Transverse colon (tissue), 4 donors: Measurements from ENCODE around the gene LANCL1. TPM values are rescaled to one million over a fixed set of nuclear protein-coding genes. Genes with fewer than 3 reads are reported as not detected.

Source experiments
- DNase-seq: peaks from one replicate; pipeline ENCODE4 v3.0.0-alpha.2; 2019
- H3K27ac ChIP-seq, 4 donors: fragments of 200-600 bp; sonication (generic); 2 replicates each; pipeline ENCODE4 v1.5.1; 2016 to 2018; ENCODE audit warnings: inconsistent platforms in 4 of 4
- H3K27me3 ChIP-seq: fragments of 200-600 bp; sonication (generic); 2 replicates; pipeline ENCODE4 v1.5.1; 2017; ENCODE audit warnings: inconsistent platforms
- H3K36me3 ChIP-seq, 4 donors: fragments of 200-600 bp; sonication (generic); 2 replicates each; pipeline ENCODE4 v1.5.1; 2017 to 2019; ENCODE audit warnings: inconsistent platforms in 4 of 4
- H3K4me1 ChIP-seq, 4 donors: fragments of 200-600 bp; sonication (generic); 2 replicates each; pipeline ENCODE4 v1.5.1; 2017 to 2020; ENCODE audit warnings: inconsistent platforms in 4 of 4
- H3K4me3 ChIP-seq, 4 donors: fragments of 200-600 bp; sonication (generic); 1 replicate in 1 of 4; 2 replicates in 3 of 4; pipeline versions ENCODE4 v1.5.1 to v1.6.1; 2017 to 2019; ENCODE audit warnings: inconsistent platforms in 4 of 4
- H3K9me3 ChIP-seq, 2 donors: fragments of 200-600 bp; sonication (generic); 2 replicates each; pipeline ENCODE4 v1.5.1; 2017 to 2019; ENCODE audit warnings: inconsistent platforms in 2 of 2
- EP300 ChIP-seq: sonication (generic); formaldehyde crosslinking; IDR thresholded peaks from one replicate; pipeline ENCODE4 v1.6.1; 2017; ENCODE audit warnings: antibody characterized with exemption, low read depth
- POLR2A ChIP-seq: fragments of 450-650 bp; IDR thresholded peaks from one replicate; pipeline ENCODE4 v1.6.1; 2016; ENCODE audit warnings: antibody characterized with exemption, mild to moderate bottlenecking, moderate library complexity
- POLR2AphosphoS5 ChIP-seq, 3 donors: sonication (generic); formaldehyde crosslinking; IDR thresholded peaks; one replicate each; pipeline ENCODE4 v1.6.1; 2016; ENCODE audit warnings: antibody characterized with exemption in 3 of 3
- WGBS, 2 donors: methylation state at CpG; one replicate each; pipeline ENCODE4 v1.1.5; 2018; ENCODE audit warnings: low coverage in 1 of 2; 5-methylcytosine and 5-hydroxymethylcytosine counted together
- in situ Hi-C, 4 donors: fragments of 200-750 bp; cut with MboI; loops; one replicate each; pipeline versions ENCODE4 v1.15.0 to v1.15.1; 2017; ENCODE audit warnings: low sequenced_read_pairs in 3 of 4, low pct_ligation_motif_present in 1 of 4, low pct_unique_long_range_greater_than_20kb in 1 of 4
- intact Hi-C: fragments of 100-400 bp; cut with DNase I; formaldehyde crosslinking; loops from one replicate; pipeline ENCODE4 v1.15.1; 2023; ENCODE audit warnings: low total_unique reads
- total RNA-seq, 4 donors: library from RNA; depleted of rRNA; stranded (reverse); fragments of >200 nt; gene quantifications; one replicate each; pipeline ENCODE4 v1.1.0, GENCODE V29; 2016
- TF ChIP-seq, protein P1 (sequence below), 5 experiments: fragments of 200-600 bp in 3 of 5; fragments of 450-650 bp in 2 of 5; sonication (generic) in 3 of 5; IDR thresholded peaks; 1 replicate in 2 of 5; 2 replicates in 3 of 5; pipeline ENCODE4 v1.5.1; 2016 to 2017; ENCODE audit warnings: antibody characterized with exemption in 5 of 5, inconsistent platforms in 3 of 5, mild to moderate bottlenecking in 2 of 5, moderate library complexity in 1 of 5

The LANCL1 gene
- total RNA-seq, 4 donors from 2014 or later: 11.6 to 24.5 (median 17.4) TPM

DNA sequence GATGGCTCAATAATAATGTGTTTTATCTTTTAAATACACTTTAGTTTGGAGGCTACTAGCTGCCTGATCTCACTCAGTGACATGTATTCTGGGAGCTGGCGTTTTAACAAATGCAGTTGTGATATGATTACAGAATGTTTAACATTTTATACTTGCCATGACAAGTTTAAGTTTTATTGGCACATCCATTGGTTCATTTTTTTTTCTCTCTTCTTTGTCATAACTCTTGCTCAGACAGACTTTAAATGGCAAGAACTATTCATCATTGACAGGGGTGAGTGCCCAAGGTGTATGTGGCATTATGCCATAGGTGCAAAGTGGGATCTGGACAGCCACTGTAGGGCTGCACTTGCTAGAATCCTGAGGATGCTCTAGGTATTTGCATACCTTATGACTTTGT, 89.5 kb downstream of the LANCL1 start:
- 49 to 57% methylated on average over 1 of the region's 1 CpG for WGBS, 2 donors
- H3K4me1 ChIP-seq: no peaks in the 10 kb centered on the region
- DNase-seq: no peak
- peaks cover 0 to 4% of the 10 kb centered on the region in 2 donors for H3K9me3 ChIP-seq
- intact Hi-C loops (no loop called here), in situ Hi-C loops (no loop called here)
- H3K36me3 ChIP-seq: no peaks in the 10 kb centered on the region
- H3K27me3 ChIP-seq: no peaks in the 10 kb centered on the region
- H3K27ac ChIP-seq: no peak overlapping the region
- TF ChIP-seq, protein P1, sequence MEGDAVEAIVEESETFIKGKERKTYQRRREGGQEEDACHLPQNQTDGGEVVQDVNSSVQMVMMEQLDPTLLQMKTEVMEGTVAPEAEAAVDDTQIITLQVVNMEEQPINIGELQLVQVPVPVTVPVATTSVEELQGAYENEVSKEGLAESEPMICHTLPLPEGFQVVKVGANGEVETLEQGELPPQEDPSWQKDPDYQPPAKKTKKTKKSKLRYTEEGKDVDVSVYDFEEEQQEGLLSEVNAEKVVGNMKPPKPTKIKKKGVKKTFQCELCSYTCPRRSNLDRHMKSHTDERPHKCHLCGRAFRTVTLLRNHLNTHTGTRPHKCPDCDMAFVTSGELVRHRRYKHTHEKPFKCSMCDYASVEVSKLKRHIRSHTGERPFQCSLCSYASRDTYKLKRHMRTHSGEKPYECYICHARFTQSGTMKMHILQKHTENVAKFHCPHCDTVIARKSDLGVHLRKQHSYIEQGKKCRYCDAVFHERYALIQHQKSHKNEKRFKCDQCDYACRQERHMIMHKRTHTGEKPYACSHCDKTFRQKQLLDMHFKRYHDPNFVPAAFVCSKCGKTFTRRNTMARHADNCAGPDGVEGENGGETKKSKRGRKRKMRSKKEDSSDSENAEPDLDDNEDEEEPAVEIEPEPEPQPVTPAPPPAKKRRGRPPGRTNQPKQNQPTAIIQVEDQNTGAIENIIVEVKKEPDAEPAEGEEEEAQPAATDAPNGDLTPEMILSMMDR (IDR thresholded peaks at IDR 0.05): no peak
- TF ChIP-seq POLR2AphosphoS5 (IDR thresholded peaks at IDR 0.05) (no peak), EP300 (no peak), POLR2A (no peak)
- no peak overlapping the region for H3K4me3 ChIP-seq

Other genes starting within 250 kb of the LANCL1 start
- 1 to 10 TPM in 1 of 4 donors, under 1 TPM in 1, not detected in 2; 0.64 to 3.4 TPM for gene MYL1, start 161.6 kb downstream of the LANCL1 start, total RNA-seq
- under 1 TPM in 2 of 4 donors, not detected in 2; 0.32 to 0.68 TPM for gene CPS1, start 79.8 kb upstream of the LANCL1 start, total RNA-seq